ENCODE data around the gene ANKRD22. TPM values are rescaled to one million over a fixed set of nuclear protein-coding genes. Genes with fewer than 3 reads are reported as not detected.

ANKRD22 gene
- polyA plus RNA-seq, 1 of the 3 experiments (the other 2 are of a cell fraction): 0.15 TPM

GRCh38 chr10:88883448-88883809, 31.8 kb upstream of the ANKRD22 start:
- H3K27ac ChIP-seq (ENCODE audit: low read depth in 2 of 2, low read length in 1 of 2): peak overlapping the region; percentile 91 to 96
- CTCF ChIA-PET: interaction anchor here (1.0 to 1.6 kb wide), 2 partner anchors 49 to 51 kb away, joined by 3 to 4 read pairs; no protein-coding TSS in a partner anchor
- peaks cover 27 to 59% of the 10 kb centered on the region in 2 experiments for H3K4me1 ChIP-seq (ENCODE audit: control insufficient read depth in 1 of 2, insufficient read depth in 2 of 2, low read depth in 1 of 2, low read length in 1 of 2)
- H3F3A ChIP-seq (replicated peaks; ENCODE audit: insufficient read depth): peaks cover 45% of the 10 kb centered on the region
- no peaks in the 10 kb centered on the region for H3K9me2 ChIP-seq
- H2AFZ ChIP-seq (ENCODE audit: low read depth): 0 out of 2 replicates have a peak overlapping the region, but pooled peaks have one; percentile 36
- H3K4me2 ChIP-seq: peak overlapping the region; percentile 90
- peak overlapping the region in 1 of 2 experiments; percentile 79; a peak in 2 of 4 replicates for H3K4me3 ChIP-seq (ENCODE audit: low read depth in 2 of 2, low read length in 1 of 2)
- H4K20me1 ChIP-seq (ENCODE audit: insufficient read depth): no peaks in the 10 kb centered on the region
- POLR2A ChIA-PET: no interaction called here
- no peaks in the 10 kb centered on the region for H3K27me3 ChIP-seq (ENCODE audit: insufficient read depth)
- H3K36me3 ChIP-seq (replicated peaks in 1 of 2; ENCODE audit: control insufficient read depth in 1 of 2, insufficient read depth in 2 of 2, low read length in 1 of 2): no peaks in the 10 kb centered on the region
- peak overlapping the region; percentile 84 for H3K9ac ChIP-seq
- no peak for DNase-seq
- 5% methylated on average over 2 of the region's 2 CpGs for WGBS (ENCODE audit: low lambda C conversion rate)
- no peaks in the 10 kb centered on the region for H3K9me3 ChIP-seq
- H3K79me2 ChIP-seq (ENCODE audit: insufficient read depth): peaks cover 73% of the 10 kb centered on the region
- no peak for TF ChIP-seq USF1 (IDR thresholded peaks at IDR 0.05; ENCODE audit: borderline replicate concordance, low read depth)
- no peak for TF ChIP-seq CTCF (IDR thresholded peaks at IDR 0.05)
- TF ChIP-seq PBX3 (IDR thresholded peaks at IDR 0.05): peak; percentile 78
- no peak for TF ChIP-seq FOXJ3 (CRISPR knock-in tag; IDR thresholded peaks at IDR 0.05)
- peak in 1 of 2 experiments; percentile 69; a peak in 2 of 4 replicates for TF ChIP-seq EP300 (IDR thresholded peaks at IDR 0.05; ENCODE audit: borderline replicate concordance in 1 of 2, low read depth in 1 of 2, low read length in 1 of 2)
- TF ChIP-seq MXI1 (IDR thresholded peaks at IDR 0.05; ENCODE audit: low read depth, low read length): no peak
- no peak for TF ChIP-seq ZBTB33 (IDR thresholded peaks at IDR 0.05; ENCODE audit: borderline replicate concordance, low read depth)
- TF ChIP-seq MEF2A (IDR thresholded peaks at IDR 0.05; ENCODE audit: borderline replicate concordance, low read depth): no peak
- no peak for TF ChIP-seq YY1 (IDR thresholded peaks at IDR 0.05; ENCODE audit: low read depth)
- TF ChIP-seq SIN3A (IDR thresholded peaks at IDR 0.05; ENCODE audit: borderline replicate concordance, low read depth, low read length): no peak
- TF ChIP-seq IRF3 (IDR thresholded peaks at IDR 0.05; ENCODE audit: low read depth, low read length): no peak
- no peak for TF ChIP-seq NFIC (IDR thresholded peaks at IDR 0.05; ENCODE audit: borderline replicate concordance)
- no peak for TF ChIP-seq ELF1 (IDR thresholded peaks at IDR 0.05)
- no peak for TF ChIP-seq GABPA (IDR thresholded peaks at IDR 0.05; ENCODE audit: low read depth)
- TF ChIP-seq TAF1 (IDR thresholded peaks at IDR 0.05; ENCODE audit: borderline replicate concordance, low read depth, low read length): no peak
- no peak for TF ChIP-seq SMC3 (IDR thresholded peaks at IDR 0.05; ENCODE audit: low read depth, low read length)
- TF ChIP-seq RCOR1 (IDR thresholded peaks at IDR 0.05; ENCODE audit: low read length): peak; percentile 66; the same call in 1 of the 2 replicates
- TF ChIP-seq RXRA (IDR thresholded peaks at IDR 0.05; ENCODE audit: borderline replicate concordance, low read depth): no peak
- no peak for TF ChIP-seq FOSL2 (IDR thresholded peaks at IDR 0.05; ENCODE audit: borderline replicate concordance, low read depth)
- TF ChIP-seq CHD2 (IDR thresholded peaks at IDR 0.05; ENCODE audit: low read length, partially characterized antibody): peak; percentile 31
- TF ChIP-seq MAX (IDR thresholded peaks at IDR 0.05; ENCODE audit: low read depth): no peak
- TF ChIP-seq POLR2AphosphoS5 (IDR thresholded peaks at IDR 0.05; ENCODE audit: low read depth, low read length): peak; percentile 43; the same call in 1 of the 2 replicates
- TF ChIP-seq USF2 (IDR thresholded peaks at IDR 0.05; ENCODE audit: borderline replicate concordance, low read depth, low read length): no peak

All from SK-N-SH (cell line).